ENCODE data around the gene TTC13. TPM values are rescaled to one million over a fixed set of nuclear protein-coding genes. Genes with fewer than 3 reads are reported as not detected.
"Not testable (repeated sequence)": the region's sequence is repeated elsewhere in the genome, so short reads cannot be mapped to it uniquely, and the experiment has no call there.

TTC13 gene
- polyA plus RNA-seq, 3 donors, result 4.2 to 6.4 (median 4.3) TPM

DNA sequence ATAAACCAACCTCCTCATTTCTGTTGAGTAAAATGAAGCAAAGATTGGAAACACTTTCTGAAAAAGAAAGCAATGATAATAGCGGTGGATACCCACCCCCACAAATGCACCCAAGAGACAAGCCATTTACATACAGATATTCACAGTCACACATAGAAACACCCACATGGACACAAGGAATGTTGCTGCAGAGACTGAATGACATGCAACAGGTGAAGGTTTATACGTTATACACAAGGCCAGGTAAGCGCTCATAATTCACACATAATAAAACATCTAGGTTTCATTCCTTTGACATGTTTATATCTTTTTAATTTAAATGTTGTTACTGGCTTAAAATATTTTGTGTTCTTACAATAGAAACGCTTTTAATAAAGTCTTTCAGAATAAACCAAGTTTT is 21.5 kb upstream of the TTC13 start:
- WGBS, 3 donors, result 95% methylated on average over 4 of the region's 4 CpGs
- no peak overlapping the region for H3K27ac ChIP-seq (ENCODE audit: low read depth, low read length)

DNA sequence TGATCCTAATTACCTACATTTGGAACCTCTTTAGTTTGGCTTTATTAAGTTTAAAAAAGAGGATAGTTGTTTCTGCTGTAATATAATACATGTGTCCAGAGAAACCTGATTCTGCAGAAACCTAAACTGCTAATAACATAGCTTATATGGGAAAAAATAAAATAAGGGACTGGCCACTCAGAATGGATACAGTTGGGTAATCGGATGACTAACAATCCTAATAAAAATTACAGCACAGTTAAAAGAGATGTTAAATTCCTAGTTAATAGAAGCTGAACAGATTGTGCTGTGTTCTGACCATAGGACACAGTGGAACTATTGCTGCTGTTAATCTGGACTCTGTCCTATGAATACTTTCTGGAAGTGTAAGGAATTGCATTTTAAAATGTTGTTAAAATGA is 16.2 kb upstream of the TTC13 start:
- 90 to 99% (median 93%) methylated on average over 1 of the region's 1 CpG for WGBS, 3 donors
- H3K27ac ChIP-seq (ENCODE audit: low read depth, low read length), result no peak overlapping the region

DNA sequence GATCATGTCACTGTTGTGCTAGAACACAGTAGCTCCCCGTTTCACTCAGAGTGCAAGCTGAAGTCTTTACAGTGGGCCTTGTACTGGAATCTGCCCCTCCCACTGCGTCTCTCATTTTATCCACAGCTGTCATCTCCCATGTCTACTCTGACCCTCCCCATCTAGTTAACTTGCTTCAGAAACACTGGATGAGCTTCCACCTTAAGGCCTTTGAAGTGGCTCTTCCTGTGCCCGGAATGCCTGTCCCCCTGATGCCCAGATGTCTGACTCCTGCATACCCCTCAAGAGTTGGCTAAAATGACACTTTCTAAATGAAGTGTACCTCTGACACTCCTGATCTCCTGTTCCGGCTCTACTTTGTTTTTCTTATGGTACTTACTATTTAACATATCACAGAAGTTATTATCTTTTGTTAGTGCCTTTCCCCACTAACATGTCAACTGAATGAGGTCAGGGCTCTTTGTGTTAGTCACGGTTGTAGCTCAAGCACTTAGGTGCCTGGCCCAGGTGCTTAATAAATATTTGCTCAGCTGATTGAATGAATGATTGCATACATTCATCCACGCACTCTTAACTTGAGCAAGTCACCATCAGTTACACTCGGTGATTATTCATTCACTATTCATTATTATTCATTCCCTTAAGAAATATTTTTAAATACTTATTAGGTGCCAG is 13.6 kb upstream of the TTC13 start:
- no peak overlapping the region for H3K27ac ChIP-seq (ENCODE audit: low read depth, low read length)
- 46 to 88% (median 87%) methylated on average over 7 of the region's 7 CpGs for WGBS, 3 donors

DNA sequence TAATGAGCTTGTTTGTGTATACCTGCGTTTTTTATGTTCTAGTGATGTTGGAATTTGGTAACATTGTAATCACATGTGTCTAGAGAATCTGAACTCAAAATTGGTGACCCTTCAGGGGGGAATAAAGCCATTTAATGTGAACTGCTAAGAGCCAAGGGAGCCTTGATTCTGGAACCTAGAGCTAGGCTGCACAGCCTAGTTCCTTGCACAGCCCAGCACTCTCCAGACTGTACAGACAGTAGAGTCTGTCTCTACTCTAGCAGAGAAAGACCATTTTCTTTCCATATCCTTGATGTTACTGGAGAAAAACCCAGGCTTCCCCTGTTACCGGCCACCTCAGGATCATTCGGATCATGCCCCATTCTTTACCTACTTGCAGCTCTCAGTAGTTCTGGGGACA is 8.8 kb upstream of the TTC13 start:
- WGBS, 3 donors, result 79 to 94% (median 90%) methylated on average over 3 of the region's 3 CpGs
- H3K27ac ChIP-seq (ENCODE audit: low read depth, low read length), result no peak overlapping the region

DNA sequence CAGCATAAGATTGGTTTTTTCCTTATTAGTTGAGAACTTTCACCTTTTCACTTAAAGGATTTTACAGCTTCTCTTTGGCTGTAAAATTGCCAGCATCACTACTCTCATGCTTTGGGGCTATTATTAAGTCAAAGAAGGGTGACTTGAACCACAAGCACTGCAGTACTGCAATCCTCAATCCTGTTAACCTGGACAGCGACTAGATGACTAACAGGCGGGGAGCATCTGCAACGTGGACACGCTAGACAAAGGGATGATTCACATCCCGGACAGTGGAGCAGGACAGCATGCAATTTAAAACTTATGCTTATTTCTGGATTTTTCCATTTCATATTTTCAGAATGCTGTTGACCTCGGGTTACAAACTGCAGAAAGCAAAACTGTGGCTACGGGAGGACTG is 8.3 kb upstream of the TTC13 start:
- 86 to 90% (median 88%) methylated on average over 7 of the region's 7 CpGs for WGBS, 3 donors

DNA sequence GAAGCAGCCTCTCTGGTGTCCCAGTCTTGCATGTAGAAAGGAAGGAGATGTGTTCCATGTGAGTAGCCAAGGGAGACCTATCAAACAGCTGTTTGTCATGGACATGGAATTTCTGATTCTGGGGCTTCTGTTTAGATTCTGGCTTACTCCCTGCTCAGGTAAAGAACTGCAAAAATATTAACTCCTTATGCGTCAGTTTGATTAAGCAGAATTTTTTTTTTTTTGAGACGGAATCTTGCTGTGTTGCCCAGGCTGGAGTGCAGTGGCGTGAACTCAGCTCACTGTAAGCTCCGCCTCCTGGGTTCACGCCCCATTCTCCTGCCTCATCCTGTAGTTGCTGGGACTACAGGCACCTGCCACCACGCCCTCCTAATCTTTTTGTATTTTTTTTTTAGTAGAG is 7.0 kb upstream of the TTC13 start:
- WGBS, 3 donors, result 93 to 95% (median 94%) methylated on average over 6 of the region's 6 CpGs
- no peak overlapping the region for H3K27ac ChIP-seq (ENCODE audit: low read depth, low read length)

More for the DNA sequence above, 8.3 kb upstream of the TTC13 start:
- no peak overlapping the region for H3K27ac ChIP-seq (ENCODE audit: low read depth, low read length)

DNA sequence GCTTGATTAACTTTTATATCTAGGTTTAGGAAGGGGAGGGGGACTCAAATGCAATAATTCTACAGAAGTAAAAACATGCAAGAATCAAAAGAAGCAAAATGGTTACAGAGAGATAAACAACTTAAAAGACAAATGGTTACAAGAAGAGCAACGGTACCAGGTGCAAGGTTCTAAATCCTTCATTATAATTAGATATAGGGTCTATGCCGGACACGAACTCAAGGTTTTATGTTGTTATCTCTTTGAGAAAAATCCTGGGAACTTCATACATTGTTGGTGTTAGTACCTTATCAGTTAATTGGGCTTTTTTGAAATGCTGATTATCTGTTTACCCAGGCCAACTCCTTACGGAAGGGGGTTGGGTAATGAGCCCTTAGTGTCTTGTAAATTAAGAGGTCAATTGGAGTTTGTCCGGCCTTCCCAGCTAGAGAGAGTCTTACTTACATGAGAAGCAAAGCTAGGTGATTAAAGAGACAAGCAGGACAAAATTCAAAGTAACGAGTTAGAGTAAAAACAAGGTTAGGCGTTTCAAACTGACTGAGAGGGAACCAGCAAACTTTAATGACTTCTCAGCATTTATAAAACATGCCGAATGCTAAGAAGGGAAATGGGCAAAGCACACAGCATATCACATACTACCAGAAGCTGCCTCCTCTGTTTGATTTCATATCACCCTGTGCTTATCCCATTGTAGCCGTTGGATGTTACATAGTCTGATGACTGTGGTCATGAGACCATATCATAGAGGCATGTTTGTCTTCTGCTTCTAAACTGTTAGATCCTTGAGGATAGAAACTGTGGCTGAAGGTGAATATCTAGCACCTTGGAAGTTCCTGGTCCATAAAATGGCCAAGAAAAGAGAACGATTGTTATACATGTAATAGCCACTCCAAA is 6.2 kb upstream of the TTC13 start:
- H3K27ac ChIP-seq (ENCODE audit: low read depth, low read length), result not testable (repeated sequence)
- 45 to 82% (median 74%) methylated on average over 10 of the region's 10 CpGs for WGBS, 3 donors

DNA sequence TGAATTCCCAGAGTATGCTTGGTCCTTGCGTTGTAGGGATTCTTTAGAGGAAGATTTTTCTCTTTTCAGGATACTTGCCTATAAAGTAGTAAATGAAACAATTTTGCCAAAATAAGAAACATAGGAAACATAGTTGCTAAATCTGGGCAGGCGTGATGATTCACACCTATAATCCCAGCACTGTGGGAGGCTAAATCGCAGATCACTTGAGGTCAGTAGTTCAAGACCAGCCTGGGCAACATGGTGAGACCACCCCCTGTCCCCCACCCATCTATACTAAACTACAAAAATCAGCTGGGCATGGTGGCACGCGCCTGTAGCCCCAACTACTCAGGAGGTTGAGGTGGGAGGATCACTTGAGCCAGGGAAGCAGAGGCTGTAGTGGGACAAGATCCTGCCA is 5.2 kb upstream of the TTC13 start:
- 82 to 95% (median 91%) methylated on average over 5 of the region's 5 CpGs for WGBS, 3 donors
- no peak overlapping the region for H3K27ac ChIP-seq (ENCODE audit: low read depth, low read length)

DNA sequence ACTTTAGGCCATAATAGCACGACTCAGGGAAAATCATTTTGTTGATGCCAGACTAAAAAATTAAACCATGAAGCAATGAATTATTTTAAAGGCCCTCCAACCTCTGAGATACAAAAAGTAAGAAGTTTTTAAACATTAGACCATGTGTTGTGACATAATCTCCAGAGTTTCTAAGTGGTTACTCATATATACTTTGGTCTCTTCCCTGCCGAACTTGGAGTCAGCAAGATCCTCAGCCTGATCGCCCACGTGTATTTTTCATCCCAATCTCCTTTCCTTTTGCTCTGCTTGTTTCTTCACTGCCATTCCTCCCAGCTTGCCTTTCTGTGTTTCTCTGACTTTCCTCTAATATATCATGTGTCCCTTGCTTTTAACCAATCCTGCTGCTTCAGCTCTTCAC is 4.0 kb upstream of the TTC13 start:
- 69 to 91% (median 81%) methylated on average over 4 of the region's 4 CpGs for WGBS, 3 donors
- H3K27ac ChIP-seq (ENCODE audit: low read depth, low read length), result no peak overlapping the region

DNA sequence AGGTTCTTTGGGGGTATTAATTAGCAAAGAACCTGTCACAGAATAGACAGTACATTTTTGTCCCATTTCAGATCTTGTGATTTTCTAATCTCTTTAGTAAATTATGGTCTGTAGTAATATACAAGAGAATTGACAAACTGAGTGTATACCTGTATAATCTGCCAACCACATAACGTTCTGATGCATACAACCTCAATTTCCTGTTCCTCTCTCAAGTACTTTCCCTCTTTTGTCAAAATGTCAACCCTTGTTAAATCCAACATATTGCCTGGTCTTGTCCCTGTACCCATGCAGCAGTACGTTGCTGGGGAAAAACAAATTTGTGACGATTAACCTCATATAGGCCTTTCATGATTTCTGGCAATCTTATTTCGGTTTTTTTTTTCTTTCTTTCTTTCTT is 1.3 kb upstream of the TTC13 start:
- WGBS, 3 donors, result 60 to 73% (median 73%) methylated on average over 4 of the region's 4 CpGs
- H3K27ac ChIP-seq (ENCODE audit: low read depth, low read length), result no peak overlapping the region

DNA sequence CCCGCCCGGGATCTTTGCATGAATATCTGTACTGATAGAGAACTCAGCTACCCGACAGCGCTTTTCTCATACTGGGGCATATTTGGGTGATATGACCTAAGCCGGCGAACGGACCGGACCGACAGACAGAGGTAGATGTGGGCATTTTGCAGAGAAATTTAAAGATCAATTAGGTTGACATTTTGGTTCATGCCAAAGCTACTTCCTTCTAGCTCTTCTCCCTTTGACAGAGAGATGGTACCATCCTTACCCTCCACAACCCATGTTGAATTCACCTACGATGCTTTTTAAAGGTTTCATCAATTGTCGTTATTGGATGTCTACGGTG is 692 bp upstream of the TTC13 start:
- WGBS, 3 donors, result 1 to 8% (median 6%) methylated on average over 12 of the region's 12 CpGs
- no peak overlapping the region for H3K27ac ChIP-seq (ENCODE audit: low read depth, low read length)

DNA sequence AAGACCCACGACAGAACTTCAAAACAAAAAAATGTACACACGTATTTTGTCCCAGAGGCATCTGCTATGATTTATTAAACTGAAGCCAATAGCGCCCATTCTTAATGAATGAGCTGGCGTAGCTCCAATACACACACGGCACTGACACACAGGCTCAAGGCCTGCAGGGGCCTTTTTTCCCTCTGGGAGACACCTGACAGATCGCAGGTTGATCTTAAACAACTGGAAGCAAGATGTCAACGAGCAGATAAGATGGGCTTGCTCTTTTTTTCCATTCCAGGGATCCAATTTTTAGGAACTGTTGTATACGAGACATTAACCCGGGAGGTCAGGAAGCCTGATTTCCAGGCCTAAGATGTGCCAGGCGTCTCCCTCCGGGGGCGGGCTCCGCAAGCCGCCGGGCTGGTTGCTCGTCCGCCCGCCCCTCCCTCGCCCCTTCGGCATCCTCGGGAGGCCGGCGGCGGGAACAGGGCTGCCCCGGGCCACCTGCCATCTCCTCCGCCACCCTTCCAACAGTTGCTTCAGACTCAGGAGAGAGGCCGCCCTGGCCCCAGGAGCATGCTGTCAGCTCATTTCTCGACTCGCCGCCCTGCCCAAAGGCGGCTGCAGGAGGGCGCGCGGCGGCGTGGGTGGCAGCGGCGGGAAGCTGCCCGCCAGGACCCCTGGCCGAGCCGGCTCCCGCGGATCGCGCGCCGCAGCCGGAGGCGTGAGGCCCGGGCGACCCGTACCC is 735 bp downstream of the TTC13 start:
- 1 to 2% (median 1%) methylated on average over 31 to 52 of the region's 52 CpGs for WGBS, 3 donors

DNA sequence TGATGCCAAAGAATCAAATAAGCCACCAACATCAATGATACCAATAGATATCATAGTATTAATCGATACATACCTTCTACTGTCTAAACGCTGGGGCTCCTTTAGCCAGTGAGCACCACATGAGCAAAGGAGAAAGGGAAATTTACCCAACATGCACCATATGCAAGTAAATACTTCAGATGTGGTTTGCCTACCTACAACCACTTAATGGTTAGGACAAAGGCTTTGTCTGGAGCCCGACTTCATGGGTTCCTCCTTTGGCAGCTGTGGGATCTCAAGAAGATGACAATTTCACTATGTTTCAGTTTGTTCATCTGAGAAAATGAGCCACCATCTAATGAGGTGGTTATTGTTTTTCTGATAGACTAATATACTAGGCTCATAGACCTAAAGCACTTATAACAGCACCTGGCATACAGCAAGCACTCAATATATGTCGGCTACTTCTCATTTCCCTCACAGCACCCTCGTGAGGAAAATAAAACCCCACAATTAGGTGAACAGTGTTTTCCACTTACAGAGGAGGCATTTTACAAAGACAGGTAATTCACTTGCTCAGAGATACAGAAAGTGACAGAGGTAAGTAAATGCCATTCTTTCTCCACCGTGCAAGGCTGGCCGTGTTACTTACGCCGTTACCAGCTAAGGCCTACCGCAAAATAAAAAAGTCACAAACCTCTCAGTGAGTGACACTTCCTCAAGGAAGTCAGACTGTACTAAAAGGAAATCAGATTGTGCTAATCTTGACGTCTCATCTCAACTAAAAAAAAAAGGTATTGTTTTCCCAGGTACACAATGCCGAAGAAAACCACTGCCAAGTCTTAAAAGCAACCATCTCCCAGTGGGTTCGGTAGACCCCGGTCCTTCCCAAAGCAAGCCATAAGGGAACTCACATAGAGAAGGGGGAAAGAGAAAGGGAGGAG is 1.6 kb downstream of the TTC13 start:
- H3K27ac ChIP-seq (ENCODE audit: low read depth, low read length), result no peak overlapping the region
- 38 to 49% (median 40%) methylated on average over 14 of the region's 14 CpGs for WGBS, 3 donors

More for the DNA sequence above, 735 bp downstream of the TTC13 start:
- H3K27ac ChIP-seq (ENCODE audit: low read depth, low read length), result peak overlapping the region; percentile 11

DNA sequence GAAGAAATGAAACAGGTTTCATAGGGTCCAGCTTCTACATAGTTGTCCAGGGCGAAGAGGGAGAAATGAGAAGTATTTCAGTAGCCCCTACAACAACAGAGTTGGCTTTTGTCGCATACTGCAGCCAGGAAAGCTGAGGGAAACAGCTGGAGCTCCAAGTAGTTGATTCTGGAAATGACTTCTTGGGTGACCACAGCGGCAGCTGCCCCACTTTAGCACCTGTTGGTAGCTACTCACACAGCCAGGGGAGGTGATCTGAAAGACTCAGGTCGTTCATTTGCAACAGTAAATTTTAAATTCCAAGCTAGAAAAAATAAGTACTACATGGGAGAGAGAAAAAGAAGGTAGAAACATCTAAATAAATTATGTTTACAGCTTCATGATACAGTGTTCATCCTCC is 2.3 kb downstream of the TTC13 start:
- 87 to 89% (median 88%) methylated on average over 4 of the region's 4 CpGs for WGBS, 3 donors
- no peak overlapping the region for H3K27ac ChIP-seq (ENCODE audit: low read depth, low read length)

DNA sequence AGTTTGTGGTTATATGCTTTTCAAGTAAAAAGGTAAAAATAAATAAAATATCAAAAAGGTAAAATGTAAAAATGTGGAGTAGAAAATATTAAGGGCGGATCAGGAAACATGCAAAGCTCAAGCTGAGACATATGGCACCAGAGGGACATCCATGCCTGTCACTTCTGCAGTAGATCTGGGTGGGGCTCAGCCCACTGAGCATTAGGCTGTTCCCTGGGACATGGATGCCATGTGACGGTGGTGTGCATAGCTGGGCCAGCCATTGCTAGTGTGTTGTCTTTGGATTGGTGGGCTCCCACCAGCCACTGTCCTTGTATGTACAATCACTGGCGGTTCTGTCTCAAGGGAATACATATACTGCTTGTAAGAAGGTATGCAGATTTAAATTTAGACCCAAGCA is 3.0 kb downstream of the TTC13 start:
- no peak overlapping the region for H3K27ac ChIP-seq (ENCODE audit: low read depth, low read length)
- 86 to 93% (median 93%) methylated on average over 3 of the region's 3 CpGs for WGBS, 3 donors

DNA sequence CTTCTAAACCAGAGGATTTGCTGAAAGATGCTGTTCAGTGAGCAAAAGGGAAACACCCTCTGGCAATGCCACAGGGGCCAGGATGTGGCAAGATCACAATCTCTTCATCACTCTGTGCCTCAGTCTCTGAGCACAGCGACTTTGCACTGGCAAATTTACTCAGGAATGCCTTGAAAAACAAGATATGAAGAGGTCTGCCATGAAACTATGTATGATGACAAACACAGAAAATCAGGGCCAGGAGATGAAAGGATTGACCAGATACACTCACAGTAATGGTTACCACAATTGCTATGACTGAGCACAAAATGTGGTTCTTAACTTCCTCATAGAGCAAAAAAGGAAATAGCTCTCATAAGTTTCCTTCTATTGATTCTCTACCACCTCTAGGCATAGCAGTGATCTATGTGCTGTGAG is 5.8 kb downstream of the TTC13 start:
- 42 to 59% (median 58%) methylated on average over 1 of the region's 1 CpG for WGBS, 3 donors
- H3K27ac ChIP-seq (ENCODE audit: low read depth, low read length), result no peak overlapping the region

DNA sequence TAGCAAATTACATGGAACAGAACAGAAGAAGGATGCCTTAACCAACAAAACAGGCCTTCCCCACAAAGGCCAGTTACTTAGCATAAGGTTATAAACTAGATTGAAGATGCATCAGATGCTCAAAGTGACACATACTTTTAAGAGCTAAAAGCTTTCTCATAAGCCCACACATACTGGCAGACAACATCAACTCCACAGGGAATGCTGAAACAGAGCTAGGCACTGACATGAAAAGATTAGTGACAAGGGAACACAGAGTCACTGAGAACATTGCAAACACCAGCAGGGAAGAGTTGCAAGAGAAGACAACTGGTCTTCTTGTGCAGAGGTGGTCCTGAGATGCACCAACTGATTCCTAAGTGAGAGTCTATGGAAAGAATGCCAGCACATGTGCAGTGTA is 6.9 kb downstream of the TTC13 start:
- H3K27ac ChIP-seq (ENCODE audit: low read depth, low read length), result no peak overlapping the region

DNA sequence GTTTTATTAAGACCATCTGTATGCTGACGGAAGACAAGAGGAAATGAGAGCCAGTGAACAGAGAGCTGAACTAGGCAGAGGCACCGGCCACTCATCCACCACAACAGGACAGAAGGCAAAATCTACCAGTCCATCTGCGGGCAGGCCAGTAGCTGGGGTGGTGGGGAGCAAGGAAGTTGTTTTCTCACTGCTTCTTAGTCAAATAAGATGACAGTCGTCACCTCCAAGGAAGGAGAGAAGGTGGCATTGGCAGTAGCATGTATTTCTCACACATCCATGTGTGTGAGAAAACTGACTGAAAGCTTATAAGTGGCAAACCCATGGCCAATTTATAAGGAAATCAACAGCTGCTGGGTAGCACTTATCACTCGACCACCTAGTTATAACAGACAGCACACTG is 8.2 kb downstream of the TTC13 start:
- H3K27ac ChIP-seq (ENCODE audit: low read depth, low read length), result no peak overlapping the region
- 89 to 95% (median 91%) methylated on average over 5 of the region's 5 CpGs for WGBS, 3 donors

Data from adipose tissue (tissue), 3 donors.